MM.1S (cell line): ENCODE measurements around the gene GAPT.

ENCODE experiments used
- DNase-seq: peaks from one replicate; pipeline ENCODE4 v3.0.0-alpha.2; 2015
- H2AFZ ChIP-seq: fragments of 300-600 bp; sonication (generic); 2 replicates; pipeline ENCODE4 v1.6.0; 2016; ENCODE audit warnings: antibody characterized with exemption, low read length
- H3F3A ChIP-seq: fragments of 300-600 bp; sonication (generic); 2 replicates; pipeline ENCODE4 v1.6.1; 2016; ENCODE audit warnings: mild to moderate bottlenecking, antibody characterized with exemption, low read length, moderate library complexity, mixed read lengths; ENCODE audit not compliant: insufficient read depth
- H3K27ac ChIP-seq: fragments of 300-600 bp; sonication (generic); 2 replicates; pipeline ENCODE4 v1.5.1; 2016; ENCODE audit warnings: mild to moderate bottlenecking, low read length
- H3K27me3 ChIP-seq: fragments of 300-600 bp; sonication (generic); replicated peaks from 2 replicates; pipeline ENCODE4 v1.6.0; 2016; ENCODE audit warnings: low read length; ENCODE audit not compliant: insufficient read depth
- H3K36me3 ChIP-seq: fragments of 300-600 bp; sonication (generic); replicated peaks from 2 replicates; pipeline ENCODE4 v1.6.1; 2016; ENCODE audit warnings: mild to moderate bottlenecking, low read length, mixed read lengths; ENCODE audit not compliant: insufficient read depth
- H3K4me1 ChIP-seq: fragments of 300-600 bp; sonication (generic); 2 replicates; pipeline ENCODE4 v1.6.1; 2016; ENCODE audit warnings: low read length, mixed read lengths
- H3K4me2 ChIP-seq: fragments of 300-600 bp; sonication (generic); 2 replicates; pipeline ENCODE4 v1.6.0; 2016; ENCODE audit warnings: low read depth, low read length
- H3K4me3 ChIP-seq: fragments of 300-600 bp; sonication (generic); 2 replicates; pipeline ENCODE4 v1.5.1; 2016; ENCODE audit warnings: low read length, mixed read lengths
- H3K79me2 ChIP-seq: fragments of 300-600 bp; sonication (generic); 2 replicates; pipeline ENCODE4 v1.6.1; 2016; ENCODE audit warnings: mixed run types, low read length, mixed read lengths
- H3K9ac ChIP-seq: fragments of 300-600 bp; sonication (generic); 2 replicates; pipeline ENCODE4 v1.6.1; 2016; ENCODE audit warnings: low read length, mixed read lengths
- H3K9me2 ChIP-seq: fragments of 300-600 bp; sonication (generic); replicated peaks from 2 replicates; pipeline ENCODE4 v1.6.1; 2016; ENCODE audit warnings: mild to moderate bottlenecking, low read length, mixed read lengths; ENCODE audit not compliant: insufficient read depth
- H3K9me3 ChIP-seq: fragments of 300-600 bp; sonication (generic); replicated peaks from 2 replicates; pipeline ENCODE4 v1.6.1; 2016; ENCODE audit warnings: mild to moderate bottlenecking, low read length, mixed read lengths; ENCODE audit not compliant: insufficient read depth
- H4K20me1 ChIP-seq: fragments of 300-600 bp; sonication (generic); 2 replicates; pipeline ENCODE4 v1.6.1; 2016; ENCODE audit warnings: mild to moderate bottlenecking, low read length, moderate library complexity, mixed read lengths; ENCODE audit not compliant: insufficient read depth
- EZH2 ChIP-seq: fragments of 300-600 bp; sonication (generic); optimal IDR thresholded peaks from 2 replicates; pipeline ENCODE3; 2017; ENCODE audit warnings: low read depth, mild to moderate bottlenecking, antibody characterized with exemption, low read length, mixed read lengths
- EZH2phosphoT487 ChIP-seq: fragments of 300-600 bp; sonication (generic); IDR thresholded peaks from 2 replicates; pipeline ENCODE4 v1.6.1; 2018; ENCODE audit warnings: antibody characterized with exemption, low read length
- TF ChIP-seq, protein P1 (sequence below): fragments of 300-600 bp; sonication (generic); IDR thresholded peaks from 2 replicates; pipeline ENCODE4 v1.5.1; 2016; ENCODE audit warnings: antibody characterized with exemption, low read length, mixed read lengths

Gene GAPT

DNA sequence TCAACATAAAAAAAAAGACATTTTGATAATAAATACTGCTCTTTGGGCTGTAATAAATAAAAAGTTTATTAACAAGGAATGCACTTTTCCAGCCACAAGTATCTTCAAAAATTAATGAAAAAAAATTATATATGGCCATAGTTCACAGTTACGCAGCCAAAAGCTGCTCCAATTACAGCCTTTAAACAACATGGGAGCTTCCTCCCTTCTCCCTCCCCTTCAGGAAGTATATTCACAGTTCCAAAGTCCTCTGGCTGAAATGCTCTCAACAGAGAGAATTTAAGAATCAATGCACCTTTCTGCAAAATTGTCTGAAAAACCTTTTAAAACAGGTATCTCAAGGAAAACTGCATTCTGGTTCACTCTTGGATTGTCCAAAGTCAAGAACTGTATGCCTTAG, 37.2 kb upstream of the GAPT start:
- H3K4me1 ChIP-seq: 0 out of 2 replicates have a peak, but pooled peaks cover 7% of the 10 kb centered on the region
- no peak for DNase-seq
- H3K27me3 ChIP-seq: no peaks in the 10 kb centered on the region
- H3K36me3 ChIP-seq: no peaks in the 10 kb centered on the region; the same call in 1 of the 2 replicates
- no peaks in the 10 kb centered on the region for H3F3A ChIP-seq
- no peak overlapping the region for H3K9ac ChIP-seq
- H4K20me1 ChIP-seq: no peaks in the 10 kb centered on the region
- no peaks in the 10 kb centered on the region for H3K9me2 ChIP-seq
- H3K9me3 ChIP-seq: no peaks in the 10 kb centered on the region
- H3K79me2 ChIP-seq: peaks cover 4% of the 10 kb centered on the region; the same call in 1 of the 2 replicates
- H3K27ac ChIP-seq: no peak overlapping the region
- H3K4me3 ChIP-seq: no peak overlapping the region
- H2AFZ ChIP-seq: no peak overlapping the region
- H3K4me2 ChIP-seq: no peak overlapping the region
- TF ChIP-seq, protein P1, sequence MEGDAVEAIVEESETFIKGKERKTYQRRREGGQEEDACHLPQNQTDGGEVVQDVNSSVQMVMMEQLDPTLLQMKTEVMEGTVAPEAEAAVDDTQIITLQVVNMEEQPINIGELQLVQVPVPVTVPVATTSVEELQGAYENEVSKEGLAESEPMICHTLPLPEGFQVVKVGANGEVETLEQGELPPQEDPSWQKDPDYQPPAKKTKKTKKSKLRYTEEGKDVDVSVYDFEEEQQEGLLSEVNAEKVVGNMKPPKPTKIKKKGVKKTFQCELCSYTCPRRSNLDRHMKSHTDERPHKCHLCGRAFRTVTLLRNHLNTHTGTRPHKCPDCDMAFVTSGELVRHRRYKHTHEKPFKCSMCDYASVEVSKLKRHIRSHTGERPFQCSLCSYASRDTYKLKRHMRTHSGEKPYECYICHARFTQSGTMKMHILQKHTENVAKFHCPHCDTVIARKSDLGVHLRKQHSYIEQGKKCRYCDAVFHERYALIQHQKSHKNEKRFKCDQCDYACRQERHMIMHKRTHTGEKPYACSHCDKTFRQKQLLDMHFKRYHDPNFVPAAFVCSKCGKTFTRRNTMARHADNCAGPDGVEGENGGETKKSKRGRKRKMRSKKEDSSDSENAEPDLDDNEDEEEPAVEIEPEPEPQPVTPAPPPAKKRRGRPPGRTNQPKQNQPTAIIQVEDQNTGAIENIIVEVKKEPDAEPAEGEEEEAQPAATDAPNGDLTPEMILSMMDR: no peak
- no peak for TF ChIP-seq EZH2phosphoT487
- TF ChIP-seq EZH2: no peak

DNA sequence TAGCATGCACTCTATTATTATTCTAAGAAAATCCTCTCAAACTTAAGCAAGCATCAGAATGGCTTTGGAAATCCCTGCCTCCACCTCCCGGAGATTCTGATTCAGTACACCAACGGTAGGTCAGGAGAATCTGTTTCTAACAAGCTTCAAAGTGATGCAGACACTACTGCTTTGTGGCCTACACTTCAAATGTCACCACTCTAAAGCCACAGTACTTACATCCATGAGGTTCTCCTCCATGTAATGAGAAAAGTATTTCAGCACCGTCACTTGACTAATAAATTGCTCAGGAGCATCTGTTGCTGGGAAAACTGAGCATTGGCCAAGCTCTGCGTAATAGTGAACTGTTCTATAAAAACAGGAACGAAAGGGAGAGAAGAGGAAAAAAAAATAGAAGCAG, 36.2 kb upstream of the GAPT start:
- Histone ChIP-seq H3K36me3 (no peaks in the 10 kb centered on the region; the same call in 1 of the 2 replicates), H3K4me3 (no peak overlapping the region), H3K27me3 (no peaks in the 10 kb centered on the region), H3K4me2 (no peak overlapping the region), H4K20me1 (no peaks in the 10 kb centered on the region), H3K9ac (no peak overlapping the region), H3K27ac (no peak overlapping the region), H3K79me2 (peaks cover 11% of the 10 kb centered on the region), H3F3A (no peaks in the 10 kb centered on the region), H3K9me2 (no peaks in the 10 kb centered on the region), H3K4me1 (0 out of 2 replicates have a peak, but pooled peaks cover 7% of the 10 kb centered on the region), H2AFZ (no peak overlapping the region), H3K9me3 (no peaks in the 10 kb centered on the region)
- TF ChIP-seq, protein P1: no peak
- no peak for TF ChIP-seq EZH2phosphoT487
- TF ChIP-seq EZH2: no peak
- no peak for DNase-seq

DNA sequence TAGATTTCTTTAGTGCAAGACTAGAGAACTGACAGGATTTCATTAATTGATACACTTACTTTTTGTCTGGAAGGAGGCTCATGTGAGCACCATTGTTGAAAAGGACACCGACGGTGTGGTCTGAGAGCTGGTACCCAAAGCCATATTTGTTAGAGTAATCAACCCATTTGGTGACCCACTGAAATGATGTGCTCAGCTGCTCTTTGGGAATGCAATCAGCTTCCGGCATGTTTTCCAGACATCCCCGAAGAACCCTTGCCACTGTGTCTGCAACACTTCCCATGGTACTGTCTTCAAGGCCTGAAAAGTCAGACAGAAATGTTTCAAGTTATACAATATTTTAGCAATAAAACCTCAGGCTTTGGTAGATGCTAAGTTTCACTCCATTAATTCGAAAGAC, 35.8 kb upstream of the GAPT start:
- H3K4me3 ChIP-seq: no peak overlapping the region
- H3K9ac ChIP-seq: no peak overlapping the region
- H3K9me3 ChIP-seq: no peaks in the 10 kb centered on the region
- no peak overlapping the region for H2AFZ ChIP-seq
- no peak overlapping the region for H3K27ac ChIP-seq
- H3K4me2 ChIP-seq: no peak overlapping the region
- H3K36me3 ChIP-seq: no peaks in the 10 kb centered on the region; the same call in 1 of the 2 replicates
- no peak for TF ChIP-seq EZH2phosphoT487
- TF ChIP-seq, protein P1: no peak
- TF ChIP-seq EZH2: no peak
- DNase-seq: no peak
- H3K9me2 ChIP-seq: no peaks in the 10 kb centered on the region
- 0 out of 2 replicates have a peak, but pooled peaks cover 7% of the 10 kb centered on the region for H3K4me1 ChIP-seq
- peaks cover 11% of the 10 kb centered on the region for H3K79me2 ChIP-seq
- H3K27me3 ChIP-seq: no peaks in the 10 kb centered on the region
- H4K20me1 ChIP-seq: no peaks in the 10 kb centered on the region
- peaks cover 2% of the 10 kb centered on the region; the same call in 1 of the 2 replicates for H3F3A ChIP-seq
